Thyroid gland (tissue), 4 donors: ENCODE data around the gene UFD1. TPM values are rescaled to one million over a fixed set of nuclear protein-coding genes. Genes with fewer than 3 reads are reported as not detected.

Experiments
- DNase-seq, 2 donors: peaks; one replicate each; pipeline ENCODE4 v3.0.0-alpha.2; 2019
- H3K27ac ChIP-seq, 3 donors: fragments of 200-600 bp; sonication (generic); 1 replicate in 2 of 3; 2 replicates in 1 of 3; pipeline ENCODE4 v1.5.1; 2016 to 2019; ENCODE audit warnings: mild to moderate bottlenecking in 1 of 3, moderate library complexity in 1 of 3
- H3K27me3 ChIP-seq: fragments of 200-600 bp; sonication (generic); one replicate; pipeline ENCODE4 v1.5.1; 2019
- H3K36me3 ChIP-seq, 2 donors: fragments of 200-600 bp; sonication (generic); one replicate each; pipeline ENCODE4 v1.5.1; 2016 to 2019
- H3K4me1 ChIP-seq, 2 donors: fragments of 200-600 bp; sonication (generic); one replicate each; pipeline ENCODE4 v1.5.1; 2017 to 2019
- H3K4me3 ChIP-seq, 3 donors: fragments of 200-600 bp; sonication (generic); replicated peaks in 1 of 3; 1 replicate in 2 of 3; 2 replicates in 1 of 3; pipeline ENCODE4 v1.5.1; 2016; ENCODE audit warnings: mild to moderate bottlenecking in 1 of 3
- H3K9me3 ChIP-seq: fragments of 200-600 bp; sonication (generic); one replicate; pipeline ENCODE4 v1.5.1; 2017
- CTCF ChIP-seq, 6 experiments: fragments of 200-600 bp in 3 of 6; fragments of 450-650 bp in 3 of 6; sonication (generic) in 3 of 6; IDR thresholded peaks; one replicate each; pipeline ENCODE4 v1.5.1; 2016 to 2019; ENCODE audit warnings: antibody characterized with exemption in 6 of 6, mild to moderate bottlenecking in 2 of 6, inconsistent platforms in 1 of 6, moderate library complexity in 1 of 6
- POLR2A ChIP-seq, 2 donors: fragments of 450-650 bp; IDR thresholded peaks; one replicate each; pipeline ENCODE4 v1.6.1; 2017; ENCODE audit warnings: antibody characterized with exemption in 2 of 2, mild to moderate bottlenecking in 2 of 2, moderate library complexity in 1 of 2
- WGBS, 2 donors: methylation state at CpG; one replicate each; pipeline ENCODE4 v1.1.5; 2017; 5-methylcytosine and 5-hydroxymethylcytosine counted together
- intact Hi-C: fragments of 100-400 bp; cut with DNase I; formaldehyde crosslinking; loops from one replicate; pipeline ENCODE4 v1.15.1; 2023
- total RNA-seq, 4 donors: library from RNA; depleted of rRNA; stranded (reverse); fragments of >200 nt; gene quantifications; one replicate each; pipeline ENCODE4 v1.2.3, GENCODE V29; 2016

The UFD1 gene
- total RNA-seq, 4 donors from 2014 or later: 29.3 to 52.7 (median 44.2) TPM

GRCh38 chr22:19420321-19420720 lies 58.7 kb downstream of the UFD1 start:
- 91 to 92% methylated on average over 6 of the region's 6 CpGs for WGBS, 2 donors
- Histone ChIP-seq H3K27ac (peak overlapping the region in 2 of 3 donors; percentile 3 to 91), H3K9me3 (no peaks in the 10 kb centered on the region), H3K36me3 (no peaks in the 10 kb centered on the region), H3K27me3 (no peaks in the 10 kb centered on the region), H3K4me1 (peaks cover 70 to 77% of the 10 kb centered on the region in 2 donors), H3K4me3 (no peak overlapping the region)
- TF ChIP-seq CTCF (IDR thresholded peaks at IDR 0.05) (no peak), POLR2A (IDR thresholded peaks at IDR 0.05) (no peak)
- DNase-seq: no peak
- intact Hi-C loops: no loop called here

- no peaks in the 10 kb centered on the region for H3K36me3 ChIP-seq
- TF ChIP-seq CTCF (IDR thresholded peaks at IDR 0.05) (no peak), POLR2A (IDR thresholded peaks at IDR 0.05) (no peak)
- no peak for DNase-seq
- no peaks in the 10 kb centered on the region for H3K9me3 ChIP-seq
- H3K27ac ChIP-seq: peak overlapping the region in 2 of 3 donors; percentile 8 to 49
- intact Hi-C loops: no loop called here
- WGBS, 2 donors: 78 to 86% methylated on average over 5 of the region's 5 CpGs
- H3K4me3 ChIP-seq: no peak overlapping the region
- peaks cover 68 to 79% of the 10 kb centered on the region in 2 donors for H3K4me1 ChIP-seq
- no peaks in the 10 kb centered on the region for H3K27me3 ChIP-seq
These were observed 59.4 kb downstream of the UFD1 start for GRCh38 chr22:19419464-19420178.

- no peak for TF ChIP-seq POLR2A (IDR thresholded peaks at IDR 0.05)
- no peak for TF ChIP-seq CTCF (IDR thresholded peaks at IDR 0.05)
- peak overlapping the region in 2 of 3 donors; percentile 8 to 49 for H3K27ac ChIP-seq
- no peak for DNase-seq
- WGBS, 2 donors: 78 to 79% methylated on average over 5 of the region's 5 CpGs
- intact Hi-C loops: no loop called here
- H3K27me3 ChIP-seq: no peaks in the 10 kb centered on the region
- no peak overlapping the region for H3K4me3 ChIP-seq
- no peaks in the 10 kb centered on the region for H3K36me3 ChIP-seq
- H3K9me3 ChIP-seq: no peaks in the 10 kb centered on the region
- H3K4me1 ChIP-seq: peaks cover 68 to 79% of the 10 kb centered on the region in 2 donors
These were observed 59.9 kb downstream of the UFD1 start for GRCh38 chr22:19419086-19419463.

- Histone ChIP-seq H3K4me3 (no peak overlapping the region), H3K27me3 (no peaks in the 10 kb centered on the region), H3K27ac (peak overlapping the region; percentile 77 to 97 (median 79)), H3K36me3 (peaks cover 12 to 16% of the 10 kb centered on the region in 2 donors), H3K9me3 (no peaks in the 10 kb centered on the region), H3K4me1 (peaks cover 67 to 87% of the 10 kb centered on the region in 2 donors)
- TF ChIP-seq POLR2A (IDR thresholded peaks at IDR 0.05): no peak
- no peak for TF ChIP-seq CTCF (IDR thresholded peaks at IDR 0.05)
- intact Hi-C loops: no loop called here
- DNase-seq: no peak
- WGBS, 2 donors: 44 to 46% methylated on average over 4 of the region's 4 CpGs
These were observed 66.1 kb downstream of the UFD1 start for GRCh38 chr22:19412923-19413322.

GRCh38 chr22:19412478-19412877 lies 66.5 kb downstream of the UFD1 start:
- Histone ChIP-seq H3K36me3 (peaks cover 15 to 20% of the 10 kb centered on the region in 2 donors), H3K9me3 (no peaks in the 10 kb centered on the region), H3K4me3 (no peak overlapping the region), H3K27ac (peak overlapping the region; percentile 84 to 97 (median 89)), H3K4me1 (peaks cover 71 to 91% of the 10 kb centered on the region in 2 donors), H3K27me3 (no peaks in the 10 kb centered on the region)
- 18 to 30% methylated on average over 4 of the region's 4 CpGs for WGBS, 2 donors
- DNase-seq: peak; percentile 78 to 88
- intact Hi-C loops: no loop called here
- no peak for TF ChIP-seq CTCF (IDR thresholded peaks at IDR 0.05)
- peak in 1 of 2 donors; percentile 82 for TF ChIP-seq POLR2A (IDR thresholded peaks at IDR 0.05)
